K562 (cell line): ENCODE results near the gene MEF2B. TPM values are rescaled to one million over a fixed set of nuclear protein-coding genes. Genes with fewer than 3 reads are reported as not detected.

Experiments used
- ATAC-seq: fragments of 200-7000 bp; cut with Tn5 transposase; 3 replicates; pipeline ENCODE4 v1.9.1; 2020; ENCODE audit warnings: moderate library complexity
- BruUV-seq: library from RNA; stranded (reverse); fragments of 400-500 nt; replicated peaks from 2 replicates; lab custom pipeline; 2021; lab: Mats Ljungman, UMichigan
- CTCF ChIA-PET: fragments of 300-600 bp; formaldehyde crosslinking; extraction: SDS; loops from one replicate; lab custom pipeline; 2021; ENCODE audit warnings: low intra/inter-chr PET ratio; lab: Yijun Ruan, JAX
- POLR2A ChIA-PET: fragments of 300-600, 350-650 bp; sonication (Branson Sonifier 250); formaldehyde crosslinking; extraction: SDS; loops from one replicate; lab custom pipeline; 2021; ENCODE audit warnings: antibody characterized with exemption, inconsistent platforms; lab: Yijun Ruan, JAX
- DNase-seq, 4 experiments: peaks; one replicate each; pipeline versions ENCODE4 v3.0.0 to v3.0.0-alpha.2; 2011 to 2018; ENCODE audit warnings: low spot score in 3 of 4, mixed read lengths in 3 of 4; ENCODE audit errors: extremely low read depth in 1 of 4
- FAIRE-seq: peaks from 2 replicates; lab custom pipeline; 2011; peaks lifted over from hg19 to GRCh38; lab: Jason Lieb, UNC
- H2AFZ ChIP-seq: 2 replicates; pipeline ENCODE4 v1.6.0; 2011; ENCODE audit warnings: low read depth, low read length, control low read depth, inconsistent platforms
- H3K27ac ChIP-seq: fragments of 200-600 bp; 3 replicates; pipeline ENCODE4 v1.8.0; 2011; ENCODE audit warnings: low read depth, mild to moderate bottlenecking, control low read depth, inconsistent platforms, low read length, moderate library complexity, mixed read lengths; ENCODE audit errors: extremely low read depth
- H3K27me3 ChIP-seq, 2 experiments: fragments of 300-600 bp in 1 of 2; 2 replicates in 1 of 2; 3 replicates in 1 of 2; pipeline versions ENCODE4 v1.6.0 to v1.8.0; 2011; ENCODE audit warnings: inconsistent platforms in 2 of 2, low read length in 2 of 2, mild to moderate bottlenecking in 1 of 2, mixed read lengths in 1 of 2, moderate library complexity in 1 of 2; ENCODE audit not compliant: control insufficient read depth in 2 of 2, insufficient read depth in 2 of 2
- H3K36me3 ChIP-seq: fragments of 300-600 bp; 3 replicates; pipeline ENCODE4 v1.8.0; 2011; ENCODE audit warnings: mild to moderate bottlenecking, low read length, inconsistent platforms; ENCODE audit not compliant: control insufficient read depth, insufficient read depth
- H3K4me1 ChIP-seq, 2 experiments: fragments of 200-600 bp in 1 of 2; replicated peaks in 1 of 2; 2 replicates in 1 of 2; 3 replicates in 1 of 2; pipeline versions ENCODE4 v1.5.1 to v1.8.0; 2011; ENCODE audit warnings: inconsistent platforms in 2 of 2, low read length in 2 of 2, mild to moderate bottlenecking in 1 of 2, mixed read lengths in 1 of 2, moderate library complexity in 1 of 2; ENCODE audit not compliant: control insufficient read depth in 2 of 2, insufficient read depth in 2 of 2
- H3K4me2 ChIP-seq: 2 replicates; pipeline ENCODE4 v1.6.1; 2011; ENCODE audit warnings: low read length, control low read depth, inconsistent platforms, mixed read lengths; ENCODE audit not compliant: insufficient read depth
- H3K4me3 ChIP-seq: fragments of 200-600 bp; sonication (generic), shearing (Covaris generic); 2 replicates; pipeline ENCODE4 v1.5.1; 2016; ENCODE audit warnings: control low read depth, inconsistent platforms
- H3K79me2 ChIP-seq: fragments of 200-600 bp; 3 replicates; pipeline ENCODE4 v1.8.0; 2011; ENCODE audit warnings: low read length, inconsistent platforms; ENCODE audit not compliant: control insufficient read depth, insufficient read depth
- H3K9ac ChIP-seq, 2 experiments: 2 replicates each; pipeline versions ENCODE4 v1.6.0 to v1.6.1; 2011; ENCODE audit warnings: low read depth in 2 of 2, low read length in 2 of 2, control low read depth in 1 of 2, inconsistent platforms in 1 of 2, mild to moderate bottlenecking in 1 of 2, mixed read lengths in 1 of 2; ENCODE audit not compliant: insufficient read depth in 1 of 2
- H3K9me1 ChIP-seq: one replicate; pipeline ENCODE4 v1.6.0; 2011; ENCODE audit warnings: inconsistent platforms, mild to moderate bottlenecking, low read length, moderate library complexity; ENCODE audit not compliant: control insufficient read depth, insufficient read depth
- H3K9me3 ChIP-seq: replicated peaks from 2 replicates; pipeline ENCODE4 v1.5.1; 2011; ENCODE audit warnings: low read depth, low read length, inconsistent platforms; ENCODE audit not compliant: control insufficient read depth, insufficient read depth
- H4K20me1 ChIP-seq: replicated peaks from 2 replicates; pipeline ENCODE4 v1.6.1; 2011; ENCODE audit warnings: low read length, inconsistent platforms, mixed read lengths; ENCODE audit not compliant: control insufficient read depth, insufficient read depth
- ARID4B ChIP-seq: sonication (generic); formaldehyde crosslinking; IDR thresholded peaks from 2 replicates; pipeline ENCODE4 v1.8.0; 2022; ENCODE audit warnings: mild to moderate bottlenecking, missing genetic modification reagents
- ATF1 ChIP-seq, 2 experiments: fragments of 450-650 bp in 1 of 2; IDR thresholded peaks; 2 replicates each; pipeline ENCODE4 v1.6.1; 2016; ENCODE audit warnings: missing compliant biosample characterization in 1 of 2, missing genetic modification characterization in 1 of 2
- BCOR ChIP-seq: fragments of 450-650 bp; IDR thresholded peaks from 2 replicates; pipeline ENCODE4 v1.6.1; 2016
- BHLHE40 ChIP-seq: IDR thresholded peaks from 2 replicates; pipeline ENCODE4 v1.6.1; 2011; ENCODE audit warnings: low read length, improper control_type of control experiment
- BMI1 ChIP-seq: fragments of 150-350 bp; IDR thresholded peaks from 2 replicates; pipeline ENCODE4 v1.6.1; 2014; ENCODE audit warnings: low read length
- CREB3 ChIP-seq: fragments of 450-650 bp; conservative IDR thresholded peaks from 2 replicates; pipeline ENCODE4 v1.6.1; 2016; ENCODE audit warnings: missing genetic modification characterization, low read depth, mild to moderate bottlenecking, missing compliant biosample characterization, moderate library complexity
- ESRRB ChIP-seq: fragments of 250-450 bp; sonication (Bioruptor Pico); IDR thresholded peaks from 2 replicates; pipeline ENCODE4 v1.5.0; 2020; ENCODE audit warnings: mild to moderate bottlenecking, moderate library complexity, borderline replicate concordance
- FOXK1 ChIP-seq: sonication (generic); formaldehyde crosslinking; IDR thresholded peaks from 2 replicates; pipeline ENCODE4 v1.8.0; 2022; ENCODE audit warnings: missing genetic modification reagents, mild to moderate bottlenecking, borderline replicate concordance
- HNRNPH1 ChIP-seq: fragments of 200-400 bp; formaldehyde crosslinking; optimal IDR thresholded peaks from 2 replicates; pipeline ENCODE3; 2017; ENCODE audit warnings: low read depth, mild to moderate bottlenecking, low read length, moderate library complexity
- HOXB6 ChIP-seq: fragments of 250-450 bp; sonication (Bioruptor Pico); IDR thresholded peaks from 2 replicates; pipeline ENCODE4 v1.5.1; 2022; ENCODE audit warnings: mild to moderate bottlenecking, borderline replicate concordance
- KAT7 ChIP-seq: sonication (generic); formaldehyde crosslinking; IDR thresholded peaks from 2 replicates; pipeline ENCODE4 v1.8.0; 2022; ENCODE audit warnings: missing genetic modification reagents, mild to moderate bottlenecking, borderline replicate concordance
- RBM25 ChIP-seq: fragments of 200-400 bp; formaldehyde crosslinking; IDR thresholded peaks from 2 replicates; pipeline ENCODE4 v1.6.1; 2018; ENCODE audit warnings: low read length, low read depth, moderate library complexity; ENCODE audit not compliant: severe bottlenecking
- ZNF124 ChIP-seq: sonication (generic); formaldehyde crosslinking; IDR thresholded peaks from 2 replicates; pipeline ENCODE4 v1.8.1; 2022; ENCODE audit warnings: missing genetic modification reagents
- ZNF280B ChIP-seq: fragments of 250-450 bp; sonication (Bioruptor Pico); IDR thresholded peaks from 2 replicates; pipeline ENCODE4 v1.5.1; 2021; ENCODE audit warnings: mild to moderate bottlenecking
- ZNF764 ChIP-seq: fragments of 250-450 bp; sonication (Bioruptor Pico); IDR thresholded peaks from 2 replicates; pipeline ENCODE4 v1.4.0; 2020; ENCODE audit warnings: low read depth, mild to moderate bottlenecking, moderate library complexity
- ZZZ3 ChIP-seq: fragments of 450-650 bp; IDR thresholded peaks from 2 replicates; pipeline ENCODE4 v1.6.1; 2016; ENCODE audit warnings: antibody characterized with exemption, mild to moderate bottlenecking, moderate library complexity
- WGBS: fragments of 100-300 bp; shearing (Covaris generic); methylation state at CpG from one replicate; pipeline ENCODE4 v1.1.6; 2016; ENCODE audit warnings: low coverage, mixed read lengths; ENCODE audit not compliant: insufficient coverage; ENCODE audit errors: missing lambda C conversion rate; 5-methylcytosine and 5-hydroxymethylcytosine counted together
- in situ Hi-C: fragments of 300-500 bp; cut with MboI; formaldehyde crosslinking; loops from 4 replicates; pipeline ENCODE4 v1.15.0; 2018; ENCODE audit warnings: inconsistent platforms, mixed read lengths
- intact Hi-C: fragments of 100-400 bp; cut with micrococcal nuclease; formaldehyde crosslinking; loops from 2 replicates; pipeline ENCODE4 v1.14.2; 2022
- polyA plus RNA-seq, 8 experiments: library from polyadenylated mRNA; depleted of rRNA in 4 of 8; stranded (reverse) in 5 of 8; unstranded in 3 of 8; fragments of >200 nt; fragmentation: Nextera tagmentation in 2 of 8; fragmentation: Illumina TruSeq in 1 of 8; extraction: Ambion mirVana in 2 of 8; extraction: Trizol in 1 of 8; gene quantifications; 2 replicates each; pipeline versions ENCODE4 v1.2.1 to v1.2.3, GENCODE V29; 2011 to 2014; ENCODE audit warnings: inconsistent platforms in 1 of 8, missing spikeins in 1 of 8
- total RNA-seq, 7 experiments: library from RNA; depleted of rRNA in 6 of 7; stranded (reverse); fragments of >200 nt in 6 of 7; fragmentation: Illumina TruSeq in 2 of 7; extraction: Trizol in 2 of 7; gene quantifications; 2 replicates each; pipeline versions ENCODE4 v1.2.1 to v1.2.3, GENCODE V29; 2011 to 2021; ENCODE audit warnings: low replicate concordance in 1 of 7

Gene MEF2B
- total and polyA plus RNA-seq, 9 of the 15 experiments (the other 6 are each of a cell fraction or from before 2014, with no cell fraction given) = 0.14 to 1.9 (median 0.71) TPM; not detected in 3

- in situ Hi-C loops (loop anchor here (5.0 kb wide), 2 partner anchors 83 to 202 kb away; no protein-coding TSS in a partner anchor), intact Hi-C loops (loop anchor here (1.0 to 5.0 kb wide), 7 partner anchors 27 to 243 kb away; partner anchors contain the start of genes CERS1, COPE, DDX49 and MEF2B)
- H3K79me2 ChIP-seq = peaks cover 31% of the 10 kb centered on the region
- peaks cover 3% of the 10 kb centered on the region; the same call in 1 of the 2 replicates for H4K20me1 ChIP-seq
- H3K4me1 ChIP-seq = peaks cover 15 to 23% of the 10 kb centered on the region in 2 experiments
- H3K4me2 ChIP-seq = no peak overlapping the region
- no peaks in the 10 kb centered on the region for H3K9me3 ChIP-seq
- BruUV-seq = no TSS peak
- H3K9me1 ChIP-seq = no peaks in the 10 kb centered on the region
- DNase-seq (no peak), ATAC-seq (no peak), FAIRE-seq (no peak)
- WGBS = 14% methylated on average over 5 of the region's 5 CpGs
- H2AFZ ChIP-seq = no peak overlapping the region
- ChIA-PET CTCF (interaction anchor here (1.1 to 2.3 kb wide), 2 partner anchors 79 to 86 kb away, joined by 3 to 18 read pairs; no protein-coding TSS in a partner anchor), POLR2A (interaction anchor here (1.8 kb wide), 1 partner anchor 75 kb away, joined by 6 read pairs; no protein-coding TSS in a partner anchor)
- H3K4me3 ChIP-seq = no peak overlapping the region
- no peaks in the 10 kb centered on the region; a peak in 1 of 5 replicates for H3K27me3 ChIP-seq
- no peaks in the 10 kb centered on the region for H3K36me3 ChIP-seq
- H3K9ac ChIP-seq = no peak overlapping the region
- H3K27ac ChIP-seq = no peak overlapping the region
- no peak for TF ChIP-seq ZNF280B (CRISPR knock-in tag)
- no peak for TF ChIP-seq ZZZ3
- no peak for TF ChIP-seq BHLHE40
- no peak for TF ChIP-seq ZNF124 (CRISPR knock-in tag)
- TF ChIP-seq CREB3 (tag) = no peak
- TF ChIP-seq KAT7 (CRISPR knock-in tag) = no peak
- 0 out of 2 replicates have a peak, but pooled peaks have one; percentile 15 for TF ChIP-seq ARID4B (CRISPR knock-in tag)
- 0 out of 2 replicates have a peak, but pooled peaks have one; percentile 27 for TF ChIP-seq FOXK1 (CRISPR knock-in tag)
- TF ChIP-seq ESRRB = no peak
- TF ChIP-seq HNRNPH1 = no peak
- TF ChIP-seq HOXB6 = no peak
- peak; percentile 74 for TF ChIP-seq BCOR
- TF ChIP-seq RBM25 = no peak
- TF ChIP-seq ATF1 (CRISPR knock-in tag; IDR thresholded peaks at IDR 0.05) = no peak
- TF ChIP-seq ATF1 (tag; IDR thresholded peaks at IDR 0.05) = 0 out of 2 replicates have a peak, but pooled peaks have one; percentile 2
- TF ChIP-seq BMI1 = no peak
- 0 out of 2 replicates have a peak, but pooled peaks have one; percentile 3 for TF ChIP-seq ZNF764 (CRISPR knock-in tag)
Observed at GRCh38 chr19:19139876-19140229, 30.2 kb downstream of the MEF2B start.
